Right atrium auricular region (tissue), 2 donors: ENCODE measurements around the gene BRINP1. TPM values are rescaled to one million over a fixed set of nuclear protein-coding genes. Genes with fewer than 3 reads are reported as not detected.

Source experiments
- DNase-seq: peaks from one replicate; pipeline ENCODE4 v3.0.0-alpha.2; 2019; ENCODE audit warnings: low spot score
- H3K27ac ChIP-seq, 2 donors: fragments of 200-600 bp; sonication (generic); 1 replicate in 1 of 2; 2 replicates in 1 of 2; pipeline ENCODE4 v1.5.1; 2016 to 2019
- H3K27me3 ChIP-seq, 2 donors: fragments of 200-600 bp; sonication (generic); one replicate each; pipeline versions ENCODE4 v1.5.1 to v1.6.0; 2017 to 2019
- H3K36me3 ChIP-seq: fragments of 200-600 bp; sonication (generic); one replicate; pipeline ENCODE4 v1.5.1; 2016
- H3K4me1 ChIP-seq, 2 donors: fragments of 200-600 bp; sonication (generic); one replicate each; pipeline versions ENCODE4 v1.5.1 to v1.6.0; 2017 to 2019
- H3K4me3 ChIP-seq, 2 donors: fragments of 200-600 bp; sonication (generic); 1 replicate in 1 of 2; 2 replicates in 1 of 2; pipeline ENCODE4 v1.5.1; 2017 to 2019; ENCODE audit warnings: mild to moderate bottlenecking in 1 of 2, moderate library complexity in 1 of 2
- H3K9me3 ChIP-seq, 2 donors: fragments of 200-600 bp; sonication (generic); one replicate each; pipeline ENCODE4 v1.5.1; 2019
- CTCF ChIP-seq, 2 donors: fragments of 200-600 bp; sonication (generic); IDR thresholded peaks; one replicate each; pipeline ENCODE4 v1.5.1; 2019; ENCODE audit warnings: antibody characterized with exemption in 2 of 2
- total RNA-seq, 2 donors: library from RNA; depleted of rRNA; stranded (reverse); fragments of >200 nt; gene quantifications; one replicate each; pipeline ENCODE4 v1.1.0, GENCODE V29; 2016

The BRINP1 gene
- total RNA-seq, 2 donors from 2014 or later: 0.78 to 2.0 TPM

- no peak overlapping the region for H3K4me3 ChIP-seq
- no peak for TF ChIP-seq CTCF (IDR thresholded peaks at IDR 0.05)
- no peak for DNase-seq
- no peaks in the 10 kb centered on the region for H3K27me3 ChIP-seq
- no peak overlapping the region for H3K27ac ChIP-seq
- H3K4me1 ChIP-seq: peaks cover 0 to 4% of the 10 kb centered on the region in 2 donors
- no peaks in the 10 kb centered on the region for H3K36me3 ChIP-seq
- no peaks in the 10 kb centered on the region for H3K9me3 ChIP-seq
Observed at GRCh38 chr9:119337573-119337972, 31.7 kb downstream of the BRINP1 start.

GRCh38 chr9:119334745-119335144, 34.5 kb downstream of the BRINP1 start:
- Histone ChIP-seq H3K4me3 (no peak overlapping the region), H3K36me3 (no peaks in the 10 kb centered on the region), H3K27me3 (no peaks in the 10 kb centered on the region), H3K4me1 (peaks cover 0 to 4% of the 10 kb centered on the region in 2 donors), H3K27ac (no peak overlapping the region), H3K9me3 (peaks cover 0 to 1% of the 10 kb centered on the region in 2 donors)
- TF ChIP-seq CTCF (IDR thresholded peaks at IDR 0.05): no peak
- no peak for DNase-seq

- H3K9me3 ChIP-seq: peaks cover 0 to 12% of the 10 kb centered on the region in 2 donors
- H3K36me3 ChIP-seq: no peaks in the 10 kb centered on the region
- DNase-seq: no peak
- no peak for TF ChIP-seq CTCF (IDR thresholded peaks at IDR 0.05)
- peaks cover 0 to 4% of the 10 kb centered on the region in 2 donors for H3K4me1 ChIP-seq
- H3K4me3 ChIP-seq: no peak overlapping the region
- no peaks in the 10 kb centered on the region for H3K27me3 ChIP-seq
- no peak overlapping the region for H3K27ac ChIP-seq
Observed at GRCh38 chr9:119333507-119334229, 35.6 kb downstream of the BRINP1 start.

- H3K36me3 ChIP-seq: no peaks in the 10 kb centered on the region
- peaks cover 0 to 13% of the 10 kb centered on the region in 2 donors for H3K9me3 ChIP-seq
- no peak for DNase-seq
- H3K27me3 ChIP-seq: no peaks in the 10 kb centered on the region
- TF ChIP-seq CTCF (IDR thresholded peaks at IDR 0.05): no peak
- H3K4me3 ChIP-seq: no peak overlapping the region
- H3K27ac ChIP-seq: no peak overlapping the region
- H3K4me1 ChIP-seq: peaks cover 0 to 4% of the 10 kb centered on the region in 2 donors
Observed at GRCh38 chr9:119332522-119332921, 36.7 kb downstream of the BRINP1 start.

GRCh38 chr9:119322184-119322583, 47.1 kb downstream of the BRINP1 start:
- H3K4me3 ChIP-seq: no peak overlapping the region
- H3K36me3 ChIP-seq: no peaks in the 10 kb centered on the region
- no peak for TF ChIP-seq CTCF (IDR thresholded peaks at IDR 0.05)
- no peak overlapping the region for H3K27ac ChIP-seq
- DNase-seq: no peak
- H3K4me1 ChIP-seq: peaks cover 0 to 9% of the 10 kb centered on the region in 2 donors
- H3K27me3 ChIP-seq: no peaks in the 10 kb centered on the region
- H3K9me3 ChIP-seq: no peaks in the 10 kb centered on the region

- H3K36me3 ChIP-seq: no peaks in the 10 kb centered on the region
- H3K27ac ChIP-seq: no peak overlapping the region
Observed at GRCh38 chr9:119318371-119318770, 50.9 kb downstream of the BRINP1 start.

More at GRCh38 chr9:119318371-119318770, 50.9 kb downstream of the BRINP1 start:
- Histone ChIP-seq H3K4me1 (peaks cover 0 to 9% of the 10 kb centered on the region in 2 donors), H3K4me3 (no peak overlapping the region), H3K27me3 (no peaks in the 10 kb centered on the region), H3K9me3 (no peaks in the 10 kb centered on the region)
- DNase-seq: no peak
- TF ChIP-seq CTCF (IDR thresholded peaks at IDR 0.05): peak in 1 of 2 donors; percentile 9
